Peyer's patch (tissue), 4 donors: ENCODE data around the gene FILIP1L.

Source experiments
- POLR2A ChIP-seq, 2 donors: fragments of 450-650 bp; IDR thresholded peaks; one replicate each; pipeline ENCODE4 v1.5.1; 2017; ENCODE audit warnings: antibody characterized with exemption in 2 of 2, mild to moderate bottlenecking in 2 of 2, moderate library complexity in 2 of 2
- TF ChIP-seq, protein P1 (sequence below), 6 experiments: fragments of 450-650 bp in 4 of 6; fragments of 200-600 bp in 2 of 6; sonication (generic) in 1 of 6; IDR thresholded peaks; one replicate each; pipeline ENCODE4 v1.5.1; 2017 to 2019; ENCODE audit warnings: antibody characterized with exemption in 6 of 6, mild to moderate bottlenecking in 3 of 6, moderate library complexity in 1 of 6

DNA sequence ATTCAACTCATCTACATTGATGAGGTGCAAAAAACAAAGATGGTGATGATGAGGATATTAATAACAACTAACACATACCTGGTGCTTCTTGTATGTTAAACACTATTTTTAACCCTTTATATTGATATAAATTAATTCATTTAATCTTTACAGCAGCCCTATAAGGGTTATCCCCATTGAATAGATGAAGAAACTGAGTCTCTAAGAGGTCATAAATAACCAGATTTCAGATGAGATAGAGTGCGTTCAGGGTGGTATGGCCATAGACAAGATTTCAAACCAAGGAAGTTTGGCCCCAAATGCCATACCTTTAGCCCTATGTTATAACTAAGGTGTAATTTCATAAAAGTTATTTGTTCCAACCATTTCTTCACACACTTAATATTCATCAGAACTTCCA is 214.1 kb downstream of the FILIP1L start:
- TF ChIP-seq, protein P1, sequence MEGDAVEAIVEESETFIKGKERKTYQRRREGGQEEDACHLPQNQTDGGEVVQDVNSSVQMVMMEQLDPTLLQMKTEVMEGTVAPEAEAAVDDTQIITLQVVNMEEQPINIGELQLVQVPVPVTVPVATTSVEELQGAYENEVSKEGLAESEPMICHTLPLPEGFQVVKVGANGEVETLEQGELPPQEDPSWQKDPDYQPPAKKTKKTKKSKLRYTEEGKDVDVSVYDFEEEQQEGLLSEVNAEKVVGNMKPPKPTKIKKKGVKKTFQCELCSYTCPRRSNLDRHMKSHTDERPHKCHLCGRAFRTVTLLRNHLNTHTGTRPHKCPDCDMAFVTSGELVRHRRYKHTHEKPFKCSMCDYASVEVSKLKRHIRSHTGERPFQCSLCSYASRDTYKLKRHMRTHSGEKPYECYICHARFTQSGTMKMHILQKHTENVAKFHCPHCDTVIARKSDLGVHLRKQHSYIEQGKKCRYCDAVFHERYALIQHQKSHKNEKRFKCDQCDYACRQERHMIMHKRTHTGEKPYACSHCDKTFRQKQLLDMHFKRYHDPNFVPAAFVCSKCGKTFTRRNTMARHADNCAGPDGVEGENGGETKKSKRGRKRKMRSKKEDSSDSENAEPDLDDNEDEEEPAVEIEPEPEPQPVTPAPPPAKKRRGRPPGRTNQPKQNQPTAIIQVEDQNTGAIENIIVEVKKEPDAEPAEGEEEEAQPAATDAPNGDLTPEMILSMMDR (IDR thresholded peaks at IDR 0.05), result no peak
- TF ChIP-seq POLR2A (IDR thresholded peaks at IDR 0.05), result no peak
